Measurements from ENCODE around the gene KRTAP12-3. TPM values are rescaled to one million over a fixed set of nuclear protein-coding genes. Genes with fewer than 3 reads are reported as not detected.
"Not testable (repeated sequence)": the region's sequence is repeated elsewhere in the genome, so short reads cannot be mapped to it uniquely, and the experiment has no call there.

The KRTAP12-3 gene
- polyA plus RNA-seq, 2 of the 4 experiments (the other 2 are of a cell fraction): not detected

DNA sequence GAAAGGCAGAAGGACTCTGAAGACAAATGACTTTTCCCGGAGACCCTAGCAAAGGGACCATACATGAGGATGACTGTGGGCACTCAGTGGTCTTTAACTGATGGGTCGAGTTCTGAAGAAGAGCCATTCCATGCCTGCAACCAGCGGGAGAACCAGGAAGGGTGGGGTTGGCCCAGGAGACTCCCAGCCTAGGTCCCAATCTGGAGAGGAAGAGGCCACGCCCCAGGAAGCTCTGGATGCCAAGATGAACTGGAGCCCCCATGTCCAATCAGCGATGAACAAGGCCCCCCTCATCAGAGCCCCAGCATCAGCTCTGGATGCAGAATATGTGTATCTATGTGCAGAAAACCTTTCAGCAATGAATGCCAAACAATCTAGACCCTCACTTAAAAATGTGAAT lies 17.0 kb upstream of the KRTAP12-3 start:
- H3K4me2 ChIP-seq: no peak overlapping the region
- POLR2A ChIA-PET: no interaction called here
- H3K4me3 ChIP-seq: no peak overlapping the region
- peaks cover 9% of the 10 kb centered on the region; the same call in 2 of the 3 replicates for H3K9me3 ChIP-seq
- TF ChIP-seq GATA3 (IDR thresholded peaks at IDR 0.05; ENCODE audit: borderline replicate concordance): no peak
- TF ChIP-seq TP53 (CRISPR knock-in tag; IDR thresholded peaks at IDR 0.05): no peak
- TF ChIP-seq ESRRA (IDR thresholded peaks at IDR 0.05; ENCODE audit: borderline replicate concordance, low read length): no peak
- no peak for TF ChIP-seq PHF8 (IDR thresholded peaks at IDR 0.05; ENCODE audit: borderline replicate concordance, low read depth)
- ATAC-seq (no peak), FAIRE-seq (no peak), DNase-seq (ENCODE audit: low read depth in 1 of 2, low spot score in 1 of 2) (no peak)
- H3K27ac ChIP-seq: no peak overlapping the region
- CTCF ChIA-PET: no interaction called here
- WGBS (ENCODE audit: missing lambda C conversion rate): 19% methylated on average over 4 of the region's 5 CpGs
- no peaks in the 10 kb centered on the region for H3K4me1 ChIP-seq

- no peak for FAIRE-seq
- TF ChIP-seq BCL3 (IDR thresholded peaks at IDR 0.05): no peak
- ChIA-PET POLR2A (no interaction called here), CTCF (no interaction called here)
- Histone ChIP-seq H3K9me3 (peaks cover 9% of the 10 kb centered on the region; the same call in 2 of the 3 replicates), H3K27ac (no peak overlapping the region), H3K4me1 (no peaks in the 10 kb centered on the region), H3K4me2 (no peak overlapping the region), H3K4me3 (no peak overlapping the region)
- WGBS (ENCODE audit: missing lambda C conversion rate): 53% methylated on average over 13 of the region's 14 CpGs
- DNase-seq (ENCODE audit: low read depth in 1 of 2, low spot score in 1 of 2): no peak
- ATAC-seq: no peak
Measured at GRCh38 chr21:44643741-44644310, 13.9 kb upstream of the KRTAP12-3 start.

DNA sequence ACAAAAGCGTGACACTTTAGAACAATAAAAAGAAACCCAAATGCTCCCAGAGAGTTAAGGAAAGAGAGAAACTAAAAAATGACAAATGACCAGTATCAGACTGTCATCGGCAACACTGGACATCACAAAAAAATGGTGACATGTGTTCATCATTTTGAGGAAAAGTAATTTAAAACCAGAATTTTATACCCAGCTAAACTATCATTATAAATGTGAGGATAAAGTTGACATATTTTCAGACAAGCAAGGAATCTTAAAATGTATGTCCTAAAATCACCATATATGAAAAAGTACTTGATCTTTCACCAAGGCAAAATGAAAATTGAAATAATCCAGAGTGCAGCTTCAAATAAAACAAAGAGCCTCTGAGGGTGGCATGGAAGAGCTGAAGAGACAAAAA lies 12.9 kb upstream of the KRTAP12-3 start:
- H3K27ac ChIP-seq: no peak overlapping the region
- DNase-seq (ENCODE audit: low read depth in 1 of 2, low spot score in 1 of 2) (no peak), ATAC-seq (no peak), FAIRE-seq (no peak)
- no peaks in the 10 kb centered on the region for H3K4me1 ChIP-seq
- TF ChIP-seq MAZ (IDR thresholded peaks at IDR 0.05; ENCODE audit: borderline replicate concordance, low read depth, low read length): no peak
- H3K4me3 ChIP-seq: no peak overlapping the region
- CTCF ChIA-PET: no interaction called here
- POLR2A ChIA-PET: no interaction called here
- H3K9me3 ChIP-seq: peaks cover 9% of the 10 kb centered on the region; the same call in 2 of the 3 replicates
- no peak overlapping the region for H3K4me2 ChIP-seq
- 19% methylated on average over 2 of the region's 2 CpGs for WGBS (ENCODE audit: missing lambda C conversion rate)

GRCh38 chr21:44646366-44647221 lies 11.1 kb upstream of the KRTAP12-3 start, which contains the start of gene KRTAP10-11:
Gene KRTAP10-11 (plus strand): TSS chr21:44646414. CDS start chr21:44646459, 45 bp downstream.
- CTCF ChIA-PET; DNase-seq (ENCODE audit: low read depth in 1 of 2, low spot score in 1 of 2); FAIRE-seq; H3K27ac ChIP-seq; H3K4me2 ChIP-seq; ATAC-seq; H3K9me3 ChIP-seq; H3K4me3 ChIP-seq; POLR2A ChIA-PET; H3K4me1 ChIP-seq: not testable (repeated sequence)
- WGBS (ENCODE audit: missing lambda C conversion rate): 12% methylated on average over 5 of the region's 21 CpGs

- H3K4me3 ChIP-seq: no peak overlapping the region
- POLR2A ChIA-PET: no interaction called here
- H3K27ac ChIP-seq: no peak overlapping the region
- no peaks in the 10 kb centered on the region for H3K4me1 ChIP-seq
- CTCF ChIA-PET: no interaction called here
- WGBS (ENCODE audit: missing lambda C conversion rate): 79% methylated on average over 8 of the region's 8 CpGs
- H3K4me2 ChIP-seq: no peak overlapping the region
- ATAC-seq (no peak), FAIRE-seq (no peak), DNase-seq (ENCODE audit: low read depth in 1 of 2, low spot score in 1 of 2) (no peak)
- peaks cover 5% of the 10 kb centered on the region; the same call in 1 of the 3 replicates for H3K9me3 ChIP-seq
- TF ChIP-seq RFX5 (IDR thresholded peaks at IDR 0.05) (no peak), RARB (CRISPR knock-in tag; IDR thresholded peaks at IDR 0.05) (no peak), ESRRA (IDR thresholded peaks at IDR 0.05; ENCODE audit: borderline replicate concordance, low read length) (no peak), HOXA7 (CRISPR knock-in tag; IDR thresholded peaks at IDR 0.05) (no peak), ZNF302 (CRISPR knock-in tag; IDR thresholded peaks at IDR 0.05) (no peak), NR3C1 (IDR thresholded peaks at IDR 0.05) (no peak), CBX2 (IDR thresholded peaks at IDR 0.05; ENCODE audit: borderline replicate concordance, low read depth) (no peak), TP53 (CRISPR knock-in tag; IDR thresholded peaks at IDR 0.05) (no peak), PBX3 (IDR thresholded peaks at IDR 0.05) (no peak), MYC (IDR thresholded peaks at IDR 0.05; ENCODE audit: borderline replicate concordance, low read length) (no peak), KDM1A (IDR thresholded peaks at IDR 0.05; ENCODE audit: low read depth) (no peak), HOXB5 (CRISPR knock-in tag; IDR thresholded peaks at IDR 0.05) (no peak), SMC3 (IDR thresholded peaks at IDR 0.05) (no peak)
- TF ChIP-seq, protein P1, sequence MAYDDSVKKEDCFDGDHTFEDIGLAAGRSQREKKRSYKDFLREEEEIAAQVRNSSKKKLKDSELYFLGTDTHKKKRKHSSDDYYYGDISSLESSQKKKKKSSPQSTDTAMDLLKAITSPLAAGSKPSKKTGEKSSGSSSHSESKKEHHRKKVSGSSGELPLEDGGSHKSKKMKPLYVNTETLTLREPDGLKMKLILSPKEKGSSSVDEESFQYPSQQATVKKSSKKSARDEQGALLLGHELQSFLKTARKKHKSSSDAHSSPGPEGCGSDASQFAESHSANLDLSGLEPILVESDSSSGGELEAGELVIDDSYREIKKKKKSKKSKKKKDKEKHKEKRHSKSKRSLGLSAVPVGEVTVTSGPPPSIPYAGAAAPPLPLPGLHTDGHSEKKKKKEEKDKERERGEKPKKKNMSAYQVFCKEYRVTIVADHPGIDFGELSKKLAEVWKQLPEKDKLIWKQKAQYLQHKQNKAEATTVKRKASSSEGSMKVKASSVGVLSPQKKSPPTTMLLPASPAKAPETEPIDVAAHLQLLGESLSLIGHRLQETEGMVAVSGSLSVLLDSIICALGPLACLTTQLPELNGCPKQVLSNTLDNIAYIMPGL (CRISPR knock-in tag; IDR thresholded peaks at IDR 0.05; ENCODE audit: borderline replicate concordance): no peak
- TF ChIP-seq, protein P2, sequence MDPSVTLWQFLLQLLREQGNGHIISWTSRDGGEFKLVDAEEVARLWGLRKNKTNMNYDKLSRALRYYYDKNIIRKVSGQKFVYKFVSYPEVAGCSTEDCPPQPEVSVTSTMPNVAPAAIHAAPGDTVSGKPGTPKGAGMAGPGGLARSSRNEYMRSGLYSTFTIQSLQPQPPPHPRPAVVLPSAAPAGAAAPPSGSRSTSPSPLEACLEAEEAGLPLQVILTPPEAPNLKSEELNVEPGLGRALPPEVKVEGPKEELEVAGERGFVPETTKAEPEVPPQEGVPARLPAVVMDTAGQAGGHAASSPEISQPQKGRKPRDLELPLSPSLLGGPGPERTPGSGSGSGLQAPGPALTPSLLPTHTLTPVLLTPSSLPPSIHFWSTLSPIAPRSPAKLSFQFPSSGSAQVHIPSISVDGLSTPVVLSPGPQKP (IDR thresholded peaks at IDR 0.05; ENCODE audit: low read depth, low read length): no peak
Measured at GRCh38 chr21:44647222-44647552, 10.5 kb upstream of the KRTAP12-3 start.

Data from A549 (cell line).